Ectodermal cell (in vitro differentiated cells): ENCODE data around the gene LUZP2.

Experiments
- H3K27ac ChIP-seq: 2 replicates; pipeline ENCODE4 v1.7.0; 2013; ENCODE audit warnings: mild to moderate bottlenecking, low read depth, low read length; ENCODE audit not compliant: insufficient read depth, poor library complexity, severe bottlenecking
- H3K27me3 ChIP-seq: 2 replicates; pipeline ENCODE4 v1.7.0; 2013; ENCODE audit warnings: mild to moderate bottlenecking, low read length; ENCODE audit not compliant: insufficient read depth, control insufficient read depth, poor library complexity, severe bottlenecking
- H3K36me3 ChIP-seq: one replicate; pipeline ENCODE4 v1.7.0; 2013; ENCODE audit warnings: low read length; ENCODE audit not compliant: control insufficient read depth, insufficient read depth
- H3K4me1 ChIP-seq: one replicate; pipeline ENCODE4 v1.7.0; 2013; ENCODE audit warnings: low read length; ENCODE audit not compliant: control insufficient read depth, insufficient read depth
- H3K4me3 ChIP-seq: 2 replicates; pipeline ENCODE4 v1.7.0; 2013; ENCODE audit warnings: low read depth, low read length, control low read depth; ENCODE audit not compliant: insufficient read depth
- H3K9me3 ChIP-seq: 2 replicates; pipeline ENCODE4 v1.7.0; 2013; ENCODE audit warnings: mild to moderate bottlenecking, low read length, moderate library complexity; ENCODE audit not compliant: control insufficient read depth
- WGBS, 2 experiments: methylation state at CpG; one replicate each; pipeline ENCODE4 v1.1.7; 2013; ENCODE audit warnings: missing lambda C conversion rate in 2 of 2; 5-methylcytosine and 5-hydroxymethylcytosine counted together

LUZP2 gene

GRCh38 chr11:24773322-24773721 lies 276.5 kb downstream of the LUZP2 start:
- no peaks in the 10 kb centered on the region for H3K27me3 ChIP-seq
- no peaks in the 10 kb centered on the region for H3K9me3 ChIP-seq
- 91 to 99% methylated on average over 3 of the region's 3 CpGs for WGBS, 2 experiments

GRCh38 chr11:24779791-24780190 lies 282.9 kb downstream of the LUZP2 start:
- H3K4me1 ChIP-seq: no peaks in the 10 kb centered on the region
- H3K36me3 ChIP-seq: no peaks in the 10 kb centered on the region
- H3K4me3 ChIP-seq: no peak overlapping the region
- H3K27me3 ChIP-seq: no peaks in the 10 kb centered on the region
- no peak overlapping the region for H3K27ac ChIP-seq
- no peaks in the 10 kb centered on the region for H3K9me3 ChIP-seq
- WGBS, 2 experiments: 47 to 61% methylated on average over 2 of the region's 2 CpGs

More at GRCh38 chr11:24773322-24773721, 276.5 kb downstream of the LUZP2 start:
- Histone ChIP-seq H3K27ac (no peak overlapping the region), H3K4me1 (no peaks in the 10 kb centered on the region), H3K36me3 (no peaks in the 10 kb centered on the region), H3K4me3 (no peak overlapping the region)

- H3K36me3 ChIP-seq: no peaks in the 10 kb centered on the region
- H3K27me3 ChIP-seq: no peaks in the 10 kb centered on the region
- H3K27ac ChIP-seq: no peak overlapping the region
- no peaks in the 10 kb centered on the region for H3K9me3 ChIP-seq
- no peak overlapping the region for H3K4me3 ChIP-seq
- H3K4me1 ChIP-seq: no peaks in the 10 kb centered on the region
Observed at GRCh38 chr11:24781288-24781687, 284.4 kb downstream of the LUZP2 start.

- H3K27ac ChIP-seq: no peak overlapping the region
Observed at GRCh38 chr11:24793479-24793878, 296.6 kb downstream of the LUZP2 start.

GRCh38 chr11:24794064-24794463 lies 297.2 kb downstream of the LUZP2 start:
- WGBS, 2 experiments: 83% methylated on average over 1 of the region's 1 CpG; no CpG with 5 or more reads in 1 of the 2 experiments
- Histone ChIP-seq H3K36me3 (no peaks in the 10 kb centered on the region), H3K27ac (no peak overlapping the region)

More at GRCh38 chr11:24793479-24793878, 296.6 kb downstream of the LUZP2 start:
- Histone ChIP-seq H3K4me3 (no peak overlapping the region), H3K36me3 (no peaks in the 10 kb centered on the region), H3K9me3 (no peaks in the 10 kb centered on the region), H3K4me1 (no peaks in the 10 kb centered on the region), H3K27me3 (no peaks in the 10 kb centered on the region)
- whole genome bisulfite sequencing, 2 experiments: 87% methylated on average over 1 to 2 of the region's 2 CpGs

GRCh38 chr11:24805671-24806070 lies 308.8 kb downstream of the LUZP2 start:
- 90 to 93% methylated on average over 2 of the region's 2 CpGs for WGBS, 2 experiments
- Histone ChIP-seq H3K27ac (no peak overlapping the region), H3K4me1 (no peaks in the 10 kb centered on the region), H3K36me3 (no peaks in the 10 kb centered on the region), H3K4me3 (no peak overlapping the region), H3K9me3 (no peaks in the 10 kb centered on the region), H3K27me3 (no peaks in the 10 kb centered on the region)

More at GRCh38 chr11:24794064-24794463, 297.2 kb downstream of the LUZP2 start:
- Histone ChIP-seq H3K4me3 (no peak overlapping the region), H3K27me3 (no peaks in the 10 kb centered on the region), H3K4me1 (no peaks in the 10 kb centered on the region), H3K9me3 (no peaks in the 10 kb centered on the region)

GRCh38 chr11:24808173-24808572 lies 311.3 kb downstream of the LUZP2 start:
- no peaks in the 10 kb centered on the region for H3K4me1 ChIP-seq
- H3K27me3 ChIP-seq: no peaks in the 10 kb centered on the region
- H3K9me3 ChIP-seq: no peaks in the 10 kb centered on the region
- no peak overlapping the region for H3K4me3 ChIP-seq
- H3K36me3 ChIP-seq: no peaks in the 10 kb centered on the region
- WGBS, 2 experiments: 100% methylated on average over 1 to 2 of the region's 2 CpGs
- no peak overlapping the region for H3K27ac ChIP-seq

- H3K36me3 ChIP-seq: no peaks in the 10 kb centered on the region
- H3K9me3 ChIP-seq: no peaks in the 10 kb centered on the region
- H3K4me3 ChIP-seq: no peak overlapping the region
- H3K27ac ChIP-seq: no peak overlapping the region
- WGBS, 2 experiments: 62% methylated on average over 4 of the region's 4 CpGs
- H3K27me3 ChIP-seq: no peaks in the 10 kb centered on the region
- no peaks in the 10 kb centered on the region for H3K4me1 ChIP-seq
Observed at GRCh38 chr11:24819006-24819405, 322.2 kb downstream of the LUZP2 start.

GRCh38 chr11:24819863-24820434 lies 323.1 kb downstream of the LUZP2 start:
- Histone ChIP-seq H3K9me3 (no peaks in the 10 kb centered on the region), H3K4me1 (no peaks in the 10 kb centered on the region), H3K27me3 (no peaks in the 10 kb centered on the region), H3K27ac (no peak overlapping the region), H3K36me3 (no peaks in the 10 kb centered on the region), H3K4me3 (no peak overlapping the region)
- 66 to 68% methylated on average over 3 to 4 of the region's 4 CpGs for WGBS, 2 experiments

- Histone ChIP-seq H3K4me3 (no peak overlapping the region), H3K4me1 (no peaks in the 10 kb centered on the region), H3K27me3 (no peaks in the 10 kb centered on the region), H3K27ac (no peak overlapping the region), H3K36me3 (no peaks in the 10 kb centered on the region), H3K9me3 (no peaks in the 10 kb centered on the region)
- 40 to 41% methylated on average over 1 of the region's 1 CpG for WGBS, 2 experiments
Observed at GRCh38 chr11:24820541-24820940, 323.7 kb downstream of the LUZP2 start.
